GM19099 (cell line): ENCODE data around the gene MYL6B.

Experiments used
- POLR2A ChIP-seq: IDR thresholded peaks from 3 replicates; pipeline ENCODE4 v1.6.1; 2011; ENCODE audit warnings: low read depth; ENCODE audit not compliant: insufficient read length; ENCODE audit errors: extremely low read depth

Gene MYL6B

GRCh38 chr12:56202838-56203237 is 50.5 kb downstream of the MYL6B start:
- no peak for TF ChIP-seq POLR2A

GRCh38 chr12:56204275-56204674 is 51.9 kb downstream of the MYL6B start:
- TF ChIP-seq POLR2A: no peak

- TF ChIP-seq POLR2A: no peak
Observed at GRCh38 chr12:56205445-56205844, 53.1 kb downstream of the MYL6B start.

- TF ChIP-seq POLR2A: no peak
Observed at GRCh38 chr12:56206452-56207166, 54.2 kb downstream of the MYL6B start.
